K562 (cell line): ENCODE results near the gene ZPLD1. TPM values are rescaled to one million over a fixed set of nuclear protein-coding genes. Genes with fewer than 3 reads are reported as not detected.

Source experiments
- ATAC-seq: fragments of 200-7000 bp; cut with Tn5 transposase; 3 replicates; pipeline ENCODE4 v1.9.1; 2020; ENCODE audit warnings: moderate library complexity
- BruUV-seq: library from RNA; stranded (reverse); fragments of 400-500 nt; replicated peaks from 2 replicates; lab custom pipeline; 2021; lab: Mats Ljungman, UMichigan
- CTCF ChIA-PET: fragments of 300-600 bp; formaldehyde crosslinking; extraction: SDS; loops from one replicate; lab custom pipeline; 2021; ENCODE audit warnings: low intra/inter-chr PET ratio; lab: Yijun Ruan, JAX
- POLR2A ChIA-PET: fragments of 300-600, 350-650 bp; sonication (Branson Sonifier 250); formaldehyde crosslinking; extraction: SDS; loops from one replicate; lab custom pipeline; 2021; ENCODE audit warnings: antibody characterized with exemption, inconsistent platforms; lab: Yijun Ruan, JAX
- DNase-seq, 4 experiments: peaks; one replicate each; pipeline versions ENCODE4 v3.0.0 to v3.0.0-alpha.2; 2011 to 2018; ENCODE audit warnings: low spot score in 3 of 4, mixed read lengths in 3 of 4; ENCODE audit errors: extremely low read depth in 1 of 4
- FAIRE-seq: peaks from 2 replicates; lab custom pipeline; 2011; peaks lifted over from hg19 to GRCh38; lab: Jason Lieb, UNC
- H2AFZ ChIP-seq: 2 replicates; pipeline ENCODE4 v1.6.0; 2011; ENCODE audit warnings: low read depth, low read length, control low read depth, inconsistent platforms
- H3K27ac ChIP-seq: fragments of 200-600 bp; 3 replicates; pipeline ENCODE4 v1.8.0; 2011; ENCODE audit warnings: low read depth, mild to moderate bottlenecking, control low read depth, inconsistent platforms, low read length, moderate library complexity, mixed read lengths; ENCODE audit errors: extremely low read depth
- H3K27me3 ChIP-seq, 2 experiments: fragments of 300-600 bp in 1 of 2; 2 replicates in 1 of 2; 3 replicates in 1 of 2; pipeline versions ENCODE4 v1.6.0 to v1.8.0; 2011; ENCODE audit warnings: inconsistent platforms in 2 of 2, low read length in 2 of 2, mild to moderate bottlenecking in 1 of 2, mixed read lengths in 1 of 2, moderate library complexity in 1 of 2; ENCODE audit not compliant: control insufficient read depth in 2 of 2, insufficient read depth in 2 of 2
- H3K36me3 ChIP-seq: fragments of 300-600 bp; 3 replicates; pipeline ENCODE4 v1.8.0; 2011; ENCODE audit warnings: mild to moderate bottlenecking, low read length, inconsistent platforms; ENCODE audit not compliant: control insufficient read depth, insufficient read depth
- H3K4me1 ChIP-seq, 2 experiments: fragments of 200-600 bp in 1 of 2; replicated peaks in 1 of 2; 2 replicates in 1 of 2; 3 replicates in 1 of 2; pipeline versions ENCODE4 v1.5.1 to v1.8.0; 2011; ENCODE audit warnings: inconsistent platforms in 2 of 2, low read length in 2 of 2, mild to moderate bottlenecking in 1 of 2, mixed read lengths in 1 of 2, moderate library complexity in 1 of 2; ENCODE audit not compliant: control insufficient read depth in 2 of 2, insufficient read depth in 2 of 2
- H3K4me2 ChIP-seq: 2 replicates; pipeline ENCODE4 v1.6.1; 2011; ENCODE audit warnings: low read length, control low read depth, inconsistent platforms, mixed read lengths; ENCODE audit not compliant: insufficient read depth
- H3K4me3 ChIP-seq: fragments of 200-600 bp; sonication (generic), shearing (Covaris generic); 2 replicates; pipeline ENCODE4 v1.5.1; 2016; ENCODE audit warnings: control low read depth, inconsistent platforms
- H3K79me2 ChIP-seq: fragments of 200-600 bp; 3 replicates; pipeline ENCODE4 v1.8.0; 2011; ENCODE audit warnings: low read length, inconsistent platforms; ENCODE audit not compliant: control insufficient read depth, insufficient read depth
- H3K9ac ChIP-seq, 2 experiments: 2 replicates each; pipeline versions ENCODE4 v1.6.0 to v1.6.1; 2011; ENCODE audit warnings: low read depth in 2 of 2, low read length in 2 of 2, control low read depth in 1 of 2, inconsistent platforms in 1 of 2, mild to moderate bottlenecking in 1 of 2, mixed read lengths in 1 of 2; ENCODE audit not compliant: insufficient read depth in 1 of 2
- H3K9me1 ChIP-seq: one replicate; pipeline ENCODE4 v1.6.0; 2011; ENCODE audit warnings: inconsistent platforms, mild to moderate bottlenecking, low read length, moderate library complexity; ENCODE audit not compliant: control insufficient read depth, insufficient read depth
- H3K9me3 ChIP-seq: replicated peaks from 2 replicates; pipeline ENCODE4 v1.5.1; 2011; ENCODE audit warnings: low read depth, low read length, inconsistent platforms; ENCODE audit not compliant: control insufficient read depth, insufficient read depth
- H4K20me1 ChIP-seq: replicated peaks from 2 replicates; pipeline ENCODE4 v1.6.1; 2011; ENCODE audit warnings: low read length, inconsistent platforms, mixed read lengths; ENCODE audit not compliant: control insufficient read depth, insufficient read depth
- CTBP1 ChIP-seq: fragments of 450-650 bp; IDR thresholded peaks from 2 replicates; pipeline ENCODE4 v1.6.1; 2016; ENCODE audit warnings: borderline replicate concordance
- GTF2B ChIP-seq: IDR thresholded peaks from 2 replicates; pipeline ENCODE4 v1.6.1; 2011; ENCODE audit not compliant: insufficient read length; ENCODE audit errors: extremely low read depth
- GTF2E2 ChIP-seq: fragments of 200-800 bp; sonication (Bioruptor generic); IDR thresholded peaks from 2 replicates; pipeline ENCODE4 v1.6.1; 2016; ENCODE audit warnings: missing genetic modification characterization, missing compliant biosample characterization
- MAFG ChIP-seq: fragments of 450-650 bp; conservative IDR thresholded peaks from 2 replicates; pipeline ENCODE4 v1.6.1; 2016; ENCODE audit warnings: missing genetic modification characterization, missing compliant biosample characterization
- NBN ChIP-seq: fragments of 450-650 bp; IDR thresholded peaks from 2 replicates; pipeline ENCODE4 v1.6.1; 2016; ENCODE audit warnings: low read depth, mild to moderate bottlenecking
- NELFE ChIP-seq: IDR thresholded peaks from 2 replicates; pipeline ENCODE4 v1.6.1; 2011; ENCODE audit warnings: mild to moderate bottlenecking; ENCODE audit not compliant: insufficient read depth, insufficient read length
- TFE3 ChIP-seq: fragments of 450-650 bp; formaldehyde crosslinking; IDR thresholded peaks from 2 replicates; pipeline ENCODE4 v1.4.0; 2020; ENCODE audit warnings: mild to moderate bottlenecking, mixed read lengths
- ZBTB2 ChIP-seq: fragments of 450-650 bp; IDR thresholded peaks from 2 replicates; pipeline ENCODE4 v1.6.1; 2016; ENCODE audit warnings: antibody characterized with exemption
- ZEB2 ChIP-seq: fragments of 450-650 bp; IDR thresholded peaks from 2 replicates; pipeline ENCODE4 v1.6.1; 2016
- ZNF224 ChIP-seq: sonication (generic); formaldehyde crosslinking; IDR thresholded peaks from 2 replicates; pipeline ENCODE4 v1.8.0; 2022; ENCODE audit warnings: mild to moderate bottlenecking, missing genetic modification reagents
- WGBS: fragments of 100-300 bp; shearing (Covaris generic); methylation state at CpG from one replicate; pipeline ENCODE4 v1.1.6; 2016; ENCODE audit warnings: low coverage, mixed read lengths; ENCODE audit not compliant: insufficient coverage; ENCODE audit errors: missing lambda C conversion rate; 5-methylcytosine and 5-hydroxymethylcytosine counted together
- in situ Hi-C: fragments of 300-500 bp; cut with MboI; formaldehyde crosslinking; loops from 4 replicates; pipeline ENCODE4 v1.15.0; 2018; ENCODE audit warnings: inconsistent platforms, mixed read lengths
- intact Hi-C: fragments of 100-400 bp; cut with micrococcal nuclease; formaldehyde crosslinking; loops from 2 replicates; pipeline ENCODE4 v1.14.2; 2022
- polyA plus RNA-seq, 8 experiments: library from polyadenylated mRNA; depleted of rRNA in 4 of 8; stranded (reverse) in 5 of 8; unstranded in 3 of 8; fragments of >200 nt; fragmentation: Nextera tagmentation in 2 of 8; fragmentation: Illumina TruSeq in 1 of 8; extraction: Ambion mirVana in 2 of 8; extraction: Trizol in 1 of 8; gene quantifications; 2 replicates each; pipeline versions ENCODE4 v1.2.1 to v1.2.3, GENCODE V29; 2011 to 2014; ENCODE audit warnings: inconsistent platforms in 1 of 8, missing spikeins in 1 of 8
- total RNA-seq, 7 experiments: library from RNA; depleted of rRNA in 6 of 7; stranded (reverse); fragments of >200 nt in 6 of 7; fragmentation: Illumina TruSeq in 2 of 7; extraction: Trizol in 2 of 7; gene quantifications; 2 replicates each; pipeline versions ENCODE4 v1.2.1 to v1.2.3, GENCODE V29; 2011 to 2021; ENCODE audit warnings: low replicate concordance in 1 of 7

The ZPLD1 gene
- total and polyA plus RNA-seq, 9 of the 15 experiments (the other 6 are each of a cell fraction or from before 2014, with no cell fraction given), result 0.03 to 0.10 (median 0.04) TPM; not detected in 6

GRCh38 chr3:102470066-102470465 is 35.3 kb downstream of the ZPLD1 start:
- H4K20me1 ChIP-seq, result no peaks in the 10 kb centered on the region
- no peak overlapping the region for H3K4me3 ChIP-seq
- no peak overlapping the region for H3K9ac ChIP-seq
- H2AFZ ChIP-seq, result no peak overlapping the region
- FAIRE-seq, result no peak
- H3K36me3 ChIP-seq, result no peaks in the 10 kb centered on the region
- H3K9me3 ChIP-seq, result no peaks in the 10 kb centered on the region
- no peaks in the 10 kb centered on the region for H3K4me1 ChIP-seq
- 10% methylated on average over 6 of the region's 6 CpGs for whole genome bisulfite sequencing
- no peak for TF ChIP-seq NELFE
- TF ChIP-seq GTF2E2 (tag), result no peak
- no peak for TF ChIP-seq MAFG (tag)
- no peak for TF ChIP-seq NBN
- TF ChIP-seq ZEB2, result no peak
- TF ChIP-seq TFE3 (CRISPR knock-in tag), result no peak
- no peak for TF ChIP-seq ZNF224 (CRISPR knock-in tag)
- no peak for TF ChIP-seq GTF2B
- TF ChIP-seq CTBP1, result no peak
- TF ChIP-seq ZBTB2, result no peak
- ChIA-PET CTCF (no interaction called here), POLR2A (no interaction called here)
- in situ Hi-C loops (no loop called here), intact Hi-C loops (no loop called here)
- H3K9me1 ChIP-seq, result no peaks in the 10 kb centered on the region
- no peak for ATAC-seq
- H3K27me3 ChIP-seq, result no peaks in the 10 kb centered on the region
- H3K4me2 ChIP-seq, result no peak overlapping the region
- DNase-seq, result no peak
- H3K27ac ChIP-seq, result no peak overlapping the region
- no peaks in the 10 kb centered on the region for H3K79me2 ChIP-seq
- no TSS peak for BruUV-seq
